ENCODE data around the gene CCDC71L.

Gene CCDC71L

DNA sequence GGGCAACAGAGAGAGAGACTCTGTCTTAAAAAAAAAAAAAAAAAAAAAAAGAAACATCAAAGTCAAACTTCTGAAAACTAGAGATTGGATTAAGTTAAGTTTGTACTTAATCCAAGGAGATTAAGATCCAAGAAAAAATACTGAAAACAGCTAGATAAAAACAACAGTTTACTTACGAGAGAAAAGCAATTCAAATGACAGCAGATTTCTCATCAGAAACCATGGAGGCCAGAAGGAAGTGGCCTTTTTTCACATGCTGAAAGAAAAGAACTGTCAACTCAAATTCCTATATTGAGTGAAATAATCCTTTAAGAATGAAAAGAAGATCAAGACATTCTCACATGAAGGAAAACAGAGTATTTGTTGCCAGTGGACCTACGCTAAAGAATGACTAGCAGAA, 5.4 kb upstream of the CCDC71L start:
- TF ChIP-seq, protein P1, sequence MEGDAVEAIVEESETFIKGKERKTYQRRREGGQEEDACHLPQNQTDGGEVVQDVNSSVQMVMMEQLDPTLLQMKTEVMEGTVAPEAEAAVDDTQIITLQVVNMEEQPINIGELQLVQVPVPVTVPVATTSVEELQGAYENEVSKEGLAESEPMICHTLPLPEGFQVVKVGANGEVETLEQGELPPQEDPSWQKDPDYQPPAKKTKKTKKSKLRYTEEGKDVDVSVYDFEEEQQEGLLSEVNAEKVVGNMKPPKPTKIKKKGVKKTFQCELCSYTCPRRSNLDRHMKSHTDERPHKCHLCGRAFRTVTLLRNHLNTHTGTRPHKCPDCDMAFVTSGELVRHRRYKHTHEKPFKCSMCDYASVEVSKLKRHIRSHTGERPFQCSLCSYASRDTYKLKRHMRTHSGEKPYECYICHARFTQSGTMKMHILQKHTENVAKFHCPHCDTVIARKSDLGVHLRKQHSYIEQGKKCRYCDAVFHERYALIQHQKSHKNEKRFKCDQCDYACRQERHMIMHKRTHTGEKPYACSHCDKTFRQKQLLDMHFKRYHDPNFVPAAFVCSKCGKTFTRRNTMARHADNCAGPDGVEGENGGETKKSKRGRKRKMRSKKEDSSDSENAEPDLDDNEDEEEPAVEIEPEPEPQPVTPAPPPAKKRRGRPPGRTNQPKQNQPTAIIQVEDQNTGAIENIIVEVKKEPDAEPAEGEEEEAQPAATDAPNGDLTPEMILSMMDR (IDR thresholded peaks at IDR 0.05; ENCODE audit: low read depth, low read length), result no peak
- H3K4me3 ChIP-seq (ENCODE audit: low read depth, low read length), result no peak overlapping the region

DNA sequence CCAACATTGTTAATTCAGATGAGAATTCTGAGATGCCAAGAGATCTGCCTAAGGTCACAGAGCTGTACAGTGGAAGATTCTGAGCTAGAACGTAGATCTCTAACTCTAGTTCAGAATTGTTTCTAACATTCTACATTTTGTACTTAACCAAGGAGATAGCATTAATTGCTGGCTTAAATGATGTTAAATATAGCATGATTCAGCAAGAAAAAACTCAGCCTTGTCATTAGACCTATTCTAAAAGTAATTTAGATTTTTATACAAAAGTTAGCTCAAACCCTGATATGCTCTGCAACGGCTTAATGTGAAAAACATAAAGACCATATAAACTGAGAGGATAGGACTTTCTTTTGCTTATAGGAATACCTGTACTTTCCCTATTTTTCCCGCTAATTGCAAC, 3.4 kb upstream of the CCDC71L start:
- no peak overlapping the region for H3K4me3 ChIP-seq (ENCODE audit: low read depth, low read length)
- TF ChIP-seq, protein P1 (IDR thresholded peaks at IDR 0.05; ENCODE audit: low read depth, low read length), result no peak

DNA sequence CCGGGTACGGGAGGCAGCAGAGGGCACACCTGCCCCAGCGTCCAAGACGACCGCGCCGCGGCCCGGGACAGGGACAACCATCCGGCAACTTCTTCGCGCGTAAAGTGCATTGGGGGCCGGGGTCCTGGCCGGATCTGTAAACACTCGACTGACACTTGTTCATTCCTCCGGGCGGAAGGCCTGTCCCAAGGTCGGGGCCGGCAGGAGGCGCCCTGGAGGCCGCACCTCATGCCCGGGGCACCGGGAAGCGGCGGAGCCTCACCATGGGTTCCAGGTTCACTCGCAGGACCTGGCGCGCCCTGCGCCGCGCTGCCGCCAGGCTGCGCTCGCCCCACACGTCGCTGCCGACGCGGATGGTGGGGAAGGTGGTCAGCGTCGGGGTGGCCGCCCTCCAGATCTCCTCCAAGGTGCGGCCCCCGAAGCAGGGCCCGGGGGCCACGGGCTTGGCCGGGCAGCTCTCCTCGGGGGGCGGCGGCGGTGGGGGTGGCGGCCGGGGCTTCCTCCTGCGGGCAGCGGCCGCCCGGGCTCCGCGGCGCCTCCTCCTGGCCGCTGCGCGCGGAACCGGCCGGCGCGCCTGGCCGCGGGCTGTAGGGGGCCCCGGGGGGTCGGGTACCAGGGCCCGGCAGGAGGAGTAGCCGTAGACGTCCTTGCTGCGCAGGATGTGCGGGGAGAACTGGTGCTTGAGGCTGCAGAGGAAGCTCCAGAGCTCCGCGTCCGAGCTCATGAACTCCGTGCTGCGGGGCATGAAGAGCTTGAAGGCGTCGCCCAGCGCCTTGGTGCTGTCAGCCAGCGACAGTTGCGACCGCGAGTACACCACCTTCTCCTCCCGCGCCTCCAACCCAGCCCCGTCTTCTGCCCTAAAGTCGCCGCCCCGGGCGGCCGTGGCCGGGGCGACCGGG, 746 bp downstream of the CCDC71L start:
- H3K4me3 ChIP-seq (ENCODE audit: low read depth, low read length), result peak overlapping the region; percentile 82
- TF ChIP-seq, protein P1 (IDR thresholded peaks at IDR 0.05; ENCODE audit: low read depth, low read length), result peak; percentile 91

DNA sequence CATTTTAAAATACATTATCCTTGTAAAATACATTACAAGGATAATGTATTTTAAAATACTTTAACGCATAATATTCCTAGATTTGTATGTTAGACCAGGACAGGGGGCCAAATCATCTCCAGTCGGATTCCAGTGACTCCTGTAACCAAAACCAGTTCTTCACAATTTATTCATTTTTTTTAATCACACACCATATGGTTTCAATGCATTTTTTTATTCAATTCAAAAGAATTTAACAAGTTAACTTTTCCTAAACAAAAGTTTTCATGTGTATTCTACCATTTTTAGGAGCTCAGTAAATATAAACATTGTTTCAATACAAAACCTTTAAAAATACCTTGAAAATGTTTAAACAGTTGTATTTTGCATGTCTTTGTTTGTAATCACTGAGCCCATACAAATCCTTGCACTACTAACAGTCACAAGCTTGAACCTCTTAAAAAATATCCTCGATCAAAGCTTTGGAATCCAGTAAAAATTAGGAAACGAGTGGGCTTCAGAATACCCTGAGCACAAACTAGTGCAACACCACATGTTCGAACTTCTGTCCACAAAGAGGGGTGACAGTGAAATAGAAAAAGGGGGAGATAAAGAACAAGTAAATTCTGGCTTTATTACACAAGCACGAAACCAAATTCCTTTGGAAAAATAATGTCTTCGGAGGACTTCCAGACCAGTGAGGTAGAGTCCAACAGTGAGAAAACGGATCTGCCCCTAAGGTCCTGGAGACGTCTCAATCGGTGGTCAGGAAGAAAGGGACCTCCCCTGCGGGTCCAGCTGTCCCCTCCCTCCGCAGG, 1.6 kb downstream of the CCDC71L start:
- H3K4me3 ChIP-seq (ENCODE audit: low read depth, low read length), result peak overlapping the region; percentile 82
- TF ChIP-seq, protein P1 (IDR thresholded peaks at IDR 0.05; ENCODE audit: low read depth, low read length), result no peak

DNA sequence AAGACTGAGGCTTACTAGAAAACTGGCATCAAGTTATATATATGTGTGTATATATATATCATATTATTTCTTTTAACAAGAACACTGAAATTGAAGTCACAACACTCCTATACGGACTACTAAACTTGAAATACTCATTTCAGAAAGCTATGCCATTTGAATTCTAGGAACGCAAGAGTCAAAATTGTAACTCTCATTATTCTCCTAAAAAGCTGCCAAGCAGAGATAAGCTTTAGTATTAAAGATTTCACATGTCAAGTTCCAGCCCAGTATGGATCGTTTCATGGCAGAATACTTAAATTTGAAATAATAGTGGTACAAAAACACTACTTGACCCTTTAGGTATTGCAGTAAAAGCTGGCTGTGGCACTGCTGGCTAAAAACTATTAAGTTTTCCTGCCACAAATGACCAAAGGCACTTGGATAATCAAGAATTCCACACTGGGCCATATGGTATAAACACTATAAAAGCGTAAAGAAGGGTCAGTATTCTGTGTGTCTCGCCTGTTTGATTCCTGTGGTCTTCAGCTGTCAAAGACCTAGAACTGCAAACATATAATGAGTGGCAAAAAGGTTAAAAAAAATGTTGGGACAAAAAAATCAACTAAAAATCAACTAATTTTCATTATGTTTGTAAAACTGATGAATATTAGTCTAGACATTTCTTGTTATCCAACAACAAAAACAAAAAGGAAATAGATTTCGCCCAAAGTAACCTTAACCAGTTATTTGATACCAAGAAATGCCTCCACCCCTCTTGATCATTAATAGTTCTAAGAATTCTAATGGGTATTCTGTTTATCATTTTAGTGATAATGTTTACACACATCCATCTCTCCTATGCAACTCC, 2.4 kb downstream of the CCDC71L start:
- peak overlapping the region; percentile 82 for H3K4me3 ChIP-seq (ENCODE audit: low read depth, low read length)
- TF ChIP-seq, protein P1 (IDR thresholded peaks at IDR 0.05; ENCODE audit: low read depth, low read length), result no peak

DNA sequence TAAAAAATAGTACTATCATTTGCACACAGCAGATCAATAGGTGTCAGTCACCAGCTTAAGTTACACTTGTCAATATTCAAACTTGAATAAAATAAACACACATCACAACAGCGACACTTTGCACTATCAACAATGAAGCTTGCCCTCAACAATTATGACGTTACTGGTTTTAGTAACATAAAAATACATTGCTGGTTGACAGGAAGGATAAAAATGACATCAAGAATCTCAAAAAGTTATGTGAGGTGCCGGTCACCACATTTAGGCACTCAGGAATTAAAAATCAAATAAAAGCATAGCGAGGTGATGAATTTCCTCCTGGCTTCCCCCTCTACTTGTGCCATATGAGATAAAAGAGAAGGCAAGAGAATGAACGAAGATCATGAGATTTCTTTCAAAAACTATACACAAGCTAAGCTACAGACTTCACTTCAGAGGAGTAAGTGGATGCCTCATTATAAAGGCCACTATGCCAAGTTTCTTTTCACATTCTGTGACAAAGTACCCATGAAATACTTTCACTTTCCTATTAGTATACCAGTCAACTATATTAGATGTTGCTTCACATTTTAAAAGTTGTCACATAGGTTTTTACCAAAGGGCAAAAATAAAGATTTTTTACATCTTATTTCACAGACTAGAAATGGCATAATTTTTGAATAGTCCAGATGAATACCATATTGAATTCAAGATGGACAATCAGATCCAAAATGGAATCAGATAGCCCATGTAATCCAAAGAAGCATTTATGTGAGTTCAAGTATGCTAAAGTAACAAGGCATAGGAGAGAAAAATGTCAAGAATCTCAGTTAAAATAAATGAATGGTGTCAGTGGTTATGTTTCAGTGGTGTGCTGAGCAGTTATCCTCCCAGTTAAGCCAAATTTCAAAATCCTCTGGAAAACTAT, 3.6 kb downstream of the CCDC71L start:
- peak overlapping the region; percentile 82; the same call in 1 of the 2 replicates for H3K4me3 ChIP-seq (ENCODE audit: low read depth, low read length)
- TF ChIP-seq, protein P1 (IDR thresholded peaks at IDR 0.05; ENCODE audit: low read depth, low read length), result no peak

Measured in WI38 (cell line).